GM19240 (cell line): ENCODE data around the gene UGCG.
"Not testable (repeated sequence)": the region's sequence is repeated elsewhere in the genome, so short reads cannot be mapped to it uniquely, and the experiment has no call there.

Experiments
- DNase-seq: peaks from one replicate; pipeline ENCODE4 v3.0.0; 2011; ENCODE audit warnings: low spot score; ENCODE audit not compliant: insufficient read length

Gene UGCG

GRCh38 chr9:111890334-111890733, 6.3 kb upstream of the UGCG start:
- DNase-seq = no peak

- DNase-seq = not testable (repeated sequence)
These were observed 5.7 kb upstream of the UGCG start for GRCh38 chr9:111890867-111891266.

GRCh38 chr9:111891910-111892499, 4.6 kb upstream of the UGCG start:
- DNase-seq = no peak

- DNase-seq = no peak
These were observed 457 bp downstream of the UGCG start for GRCh38 chr9:111896942-111897600.

- no peak for DNase-seq
These were observed 1.1 kb downstream of the UGCG start for GRCh38 chr9:111897601-111898137.

GRCh38 chr9:111898331-111899096, 1.9 kb downstream of the UGCG start:
- no peak for DNase-seq

- no peak for DNase-seq
These were observed 3.7 kb downstream of the UGCG start for GRCh38 chr9:111900151-111900857.

- no peak for DNase-seq
These were observed 4.4 kb downstream of the UGCG start for GRCh38 chr9:111900858-111901612.

GRCh38 chr9:111902391-111903139, 6.0 kb downstream of the UGCG start:
- no peak for DNase-seq

GRCh38 chr9:111903535-111903934, 6.9 kb downstream of the UGCG start:
- not testable (repeated sequence) for DNase-seq

GRCh38 chr9:111904026-111904425, 7.4 kb downstream of the UGCG start:
- no peak for DNase-seq

- DNase-seq = no peak
These were observed 8.3 kb downstream of the UGCG start for GRCh38 chr9:111904891-111905291.

GRCh38 chr9:111907147-111907546, 10.5 kb downstream of the UGCG start:
- no peak for DNase-seq

GRCh38 chr9:111909444-111909843, 12.8 kb downstream of the UGCG start:
- no peak for DNase-seq

GRCh38 chr9:111910428-111910827, 13.8 kb downstream of the UGCG start:
- DNase-seq = no peak

GRCh38 chr9:111913159-111913558, 16.5 kb downstream of the UGCG start:
- DNase-seq = no peak

GRCh38 chr9:111914749-111915424, 18.3 kb downstream of the UGCG start:
- DNase-seq = no peak

GRCh38 chr9:111915425-111915758, 18.8 kb downstream of the UGCG start:
- DNase-seq = no peak

GRCh38 chr9:111916234-111916645, 19.6 kb downstream of the UGCG start:
- no peak for DNase-seq

GRCh38 chr9:111917201-111917600, 20.6 kb downstream of the UGCG start:
- DNase-seq = no peak
